ENCODE measurements around the gene SNX27. TPM values are rescaled to one million over a fixed set of nuclear protein-coding genes. Genes with fewer than 3 reads are reported as not detected.

Gene SNX27
- total RNA-seq, 2 donors from 2014 or later, result 24.1 to 38.4 TPM

DNA sequence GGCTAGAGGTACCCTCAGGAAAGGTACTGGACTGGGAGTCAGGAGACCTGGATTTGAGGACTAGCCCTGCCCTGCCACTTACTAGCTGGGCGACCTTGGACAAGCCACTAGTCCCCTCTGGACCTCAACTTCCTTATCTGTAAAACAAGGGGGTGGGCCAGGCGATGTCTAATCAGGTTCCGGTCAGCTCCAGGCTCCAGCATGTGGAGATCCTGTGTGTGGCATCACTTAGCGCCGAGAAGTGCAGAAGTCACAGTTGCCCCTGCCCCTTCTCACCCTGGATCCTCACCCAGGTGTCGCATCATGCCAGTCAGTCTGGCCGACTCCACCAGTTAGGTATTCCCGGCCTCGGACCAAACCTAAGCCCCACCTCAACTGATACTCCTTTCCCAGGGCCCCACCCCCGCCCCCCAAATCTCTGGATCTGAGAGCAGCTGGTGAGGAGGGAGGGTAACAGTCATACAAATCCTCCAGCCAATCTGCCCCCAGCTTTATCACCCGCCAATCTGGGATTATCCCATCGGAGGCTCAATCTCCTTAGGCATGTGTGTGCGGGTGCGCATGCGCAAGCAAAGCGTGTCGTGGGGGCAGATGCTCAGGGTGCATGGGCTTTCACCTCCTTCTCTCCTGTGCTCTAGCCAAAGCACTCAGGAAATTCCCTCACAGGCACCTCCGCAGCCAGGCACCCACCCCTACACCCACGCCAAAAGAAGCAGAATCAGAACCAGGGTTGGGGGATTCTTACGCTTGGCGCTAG lies 99.4 kb downstream of the SNX27 start:
- H3K27ac ChIP-seq, result no peak overlapping the region
- intact Hi-C loops (cut with DNase I), result no loop called here
- H3K36me3 ChIP-seq, result no peaks in the 10 kb centered on the region
- H3K9me3 ChIP-seq, result no peaks in the 10 kb centered on the region
- 86% methylated on average over 21 of the region's 21 CpGs for WGBS
- TF ChIP-seq POLR2A (IDR thresholded peaks at IDR 0.05) (no peak), POLR2AphosphoS5 (IDR thresholded peaks at IDR 0.05) (no peak)
- TF ChIP-seq, protein P1, sequence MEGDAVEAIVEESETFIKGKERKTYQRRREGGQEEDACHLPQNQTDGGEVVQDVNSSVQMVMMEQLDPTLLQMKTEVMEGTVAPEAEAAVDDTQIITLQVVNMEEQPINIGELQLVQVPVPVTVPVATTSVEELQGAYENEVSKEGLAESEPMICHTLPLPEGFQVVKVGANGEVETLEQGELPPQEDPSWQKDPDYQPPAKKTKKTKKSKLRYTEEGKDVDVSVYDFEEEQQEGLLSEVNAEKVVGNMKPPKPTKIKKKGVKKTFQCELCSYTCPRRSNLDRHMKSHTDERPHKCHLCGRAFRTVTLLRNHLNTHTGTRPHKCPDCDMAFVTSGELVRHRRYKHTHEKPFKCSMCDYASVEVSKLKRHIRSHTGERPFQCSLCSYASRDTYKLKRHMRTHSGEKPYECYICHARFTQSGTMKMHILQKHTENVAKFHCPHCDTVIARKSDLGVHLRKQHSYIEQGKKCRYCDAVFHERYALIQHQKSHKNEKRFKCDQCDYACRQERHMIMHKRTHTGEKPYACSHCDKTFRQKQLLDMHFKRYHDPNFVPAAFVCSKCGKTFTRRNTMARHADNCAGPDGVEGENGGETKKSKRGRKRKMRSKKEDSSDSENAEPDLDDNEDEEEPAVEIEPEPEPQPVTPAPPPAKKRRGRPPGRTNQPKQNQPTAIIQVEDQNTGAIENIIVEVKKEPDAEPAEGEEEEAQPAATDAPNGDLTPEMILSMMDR (IDR thresholded peaks at IDR 0.05), result no peak
- no peak overlapping the region for H3K4me3 ChIP-seq
- no peaks in the 10 kb centered on the region for H3K27me3 ChIP-seq (replicated peaks; ENCODE audit: insufficient read depth)
- DNase-seq (ENCODE audit: low spot score), result no peak
- H3K4me1 ChIP-seq (replicated peaks), result no peaks in the 10 kb centered on the region

DNA sequence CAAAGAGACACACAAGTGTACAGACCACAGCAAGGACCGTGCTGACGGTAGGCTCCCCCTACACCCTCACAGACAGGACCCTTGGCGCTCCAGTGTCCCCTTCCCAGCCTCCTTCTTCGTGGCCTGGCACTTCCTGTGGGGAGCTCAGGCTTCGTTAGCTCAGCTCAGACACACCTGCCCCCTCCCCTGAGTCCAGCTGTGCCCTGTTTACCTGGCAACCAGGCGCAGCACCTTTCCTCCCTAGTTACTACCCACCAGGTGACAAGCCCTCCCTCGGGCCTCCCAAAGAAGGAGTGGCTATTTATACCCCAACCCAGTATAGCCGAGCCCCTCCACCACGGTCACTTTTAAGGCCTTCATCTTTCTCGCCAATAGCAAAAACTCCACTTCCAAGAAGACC lies 100.1 kb downstream of the SNX27 start:
- WGBS, result 72% methylated on average over 10 of the region's 10 CpGs
- TF ChIP-seq, protein P1 (IDR thresholded peaks at IDR 0.05), result no peak
- TF ChIP-seq POLR2AphosphoS5 (IDR thresholded peaks at IDR 0.05) (no peak), POLR2A (IDR thresholded peaks at IDR 0.05) (no peak)

DNA sequence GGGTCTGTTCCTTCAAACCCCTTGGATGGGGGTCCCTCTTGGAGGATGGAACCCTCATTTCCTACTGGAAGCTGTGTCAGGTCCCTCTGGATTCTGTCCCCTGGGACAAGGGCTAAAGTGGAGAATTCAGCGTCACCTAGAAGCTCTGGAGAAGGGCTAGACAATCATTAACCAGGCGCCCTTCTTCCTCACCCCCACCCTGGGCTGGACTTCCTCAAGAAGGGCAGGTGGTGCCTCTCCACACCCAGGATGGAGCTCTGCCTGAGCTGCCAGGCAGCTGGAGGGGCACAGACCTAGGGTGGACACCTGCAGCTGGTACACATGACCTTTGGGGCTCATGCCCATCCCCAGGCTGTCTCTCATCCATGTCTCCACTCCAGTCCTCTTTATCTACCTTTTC lies 101.2 kb downstream of the SNX27 start:
- Histone ChIP-seq H3K4me1 (replicated peaks) (no peaks in the 10 kb centered on the region), H3K27ac (no peak overlapping the region), H3K36me3 (no peaks in the 10 kb centered on the region), H3K4me3 (no peak overlapping the region), H3K9me3 (no peaks in the 10 kb centered on the region), H3K27me3 (replicated peaks; ENCODE audit: insufficient read depth) (no peaks in the 10 kb centered on the region)
- TF ChIP-seq POLR2A (IDR thresholded peaks at IDR 0.05) (no peak), POLR2AphosphoS5 (IDR thresholded peaks at IDR 0.05) (no peak)
- TF ChIP-seq, protein P1 (IDR thresholded peaks at IDR 0.05), result no peak
- intact Hi-C loops (cut with DNase I), result no loop called here
- DNase-seq (ENCODE audit: low spot score), result no peak
- 85% methylated on average over 2 of the region's 2 CpGs for whole genome bisulfite sequencing

More for the DNA sequence above, 100.1 kb downstream of the SNX27 start:
- Histone ChIP-seq H3K27ac (no peak overlapping the region), H3K9me3 (no peaks in the 10 kb centered on the region), H3K4me1 (replicated peaks) (no peaks in the 10 kb centered on the region), H3K4me3 (no peak overlapping the region), H3K36me3 (no peaks in the 10 kb centered on the region), H3K27me3 (replicated peaks; ENCODE audit: insufficient read depth) (no peaks in the 10 kb centered on the region)
- DNase-seq (ENCODE audit: low spot score), result no peak
- intact Hi-C loops (cut with DNase I), result no loop called here

DNA sequence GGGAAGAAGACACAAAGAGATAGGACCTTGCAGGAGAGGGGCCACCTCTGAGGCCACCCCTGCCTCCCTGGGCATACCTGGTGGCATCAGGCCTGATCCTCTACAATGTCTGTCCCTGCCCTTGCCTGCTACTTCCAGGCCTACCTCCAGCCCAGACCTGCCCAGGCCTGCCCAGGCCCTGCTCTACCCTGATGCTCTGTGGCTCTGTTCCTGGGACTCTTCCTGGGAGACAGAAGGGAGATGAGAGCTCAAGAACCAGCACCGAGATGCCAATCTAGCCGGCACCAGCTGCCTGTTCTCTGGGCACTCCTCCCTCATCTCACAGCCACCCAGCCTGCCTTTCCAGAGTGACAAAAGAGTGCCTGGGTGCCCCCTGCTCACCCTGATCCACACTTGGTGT lies 102.0 kb downstream of the SNX27 start:
- H3K4me1 ChIP-seq (replicated peaks), result no peaks in the 10 kb centered on the region
- DNase-seq (ENCODE audit: low spot score), result peak; percentile 23
- no peaks in the 10 kb centered on the region for H3K27me3 ChIP-seq (replicated peaks; ENCODE audit: insufficient read depth)
- TF ChIP-seq POLR2AphosphoS5 (IDR thresholded peaks at IDR 0.05) (no peak), POLR2A (IDR thresholded peaks at IDR 0.05) (no peak)
- TF ChIP-seq, protein P1 (IDR thresholded peaks at IDR 0.05), result no peak
- WGBS, result 61% methylated on average over 2 of the region's 2 CpGs
- no peak overlapping the region for H3K27ac ChIP-seq
- no peaks in the 10 kb centered on the region for H3K9me3 ChIP-seq
- intact Hi-C loops (cut with DNase I), result no loop called here
- H3K4me3 ChIP-seq, result no peak overlapping the region
- H3K36me3 ChIP-seq, result no peaks in the 10 kb centered on the region
